GM19023 (cell line): ENCODE results near the gene RPL41.

Experiments used
- ATAC-seq: cut with Tn5 transposase; IDR thresholded peaks from one replicate; pipeline ENCODE4 v1.9.1; 2021; ENCODE audit warnings: mild to moderate bottlenecking, moderate library complexity; ENCODE audit not compliant: unreplicated experiment

Gene RPL41

GRCh38 chr12:56127485-56127887, 11.1 kb downstream of the RPL41 start:
- ATAC-seq = no peak

- peak; percentile 91 for ATAC-seq
These were observed 11.6 kb downstream of the RPL41 start, which contains the start of gene ESYT1 for GRCh38 chr12:56127888-56128669. ESYT1 (plus strand) TSS chr12:56128267; CDS start chr12:56128320, 53 bp downstream.

GRCh38 chr12:56128670-56129205, 12.3 kb downstream of the RPL41 start:
- no peak for ATAC-seq

GRCh38 chr12:56129206-56129941, 12.9 kb downstream of the RPL41 start:
- peak; percentile 24 for ATAC-seq

- ATAC-seq = no peak
These were observed 13.6 kb downstream of the RPL41 start for GRCh38 chr12:56129942-56130495.

- no peak for ATAC-seq
These were observed 14.4 kb downstream of the RPL41 start for GRCh38 chr12:56130876-56131275.

- no peak for ATAC-seq
These were observed 18.5 kb downstream of the RPL41 start for GRCh38 chr12:56134897-56135296.

- ATAC-seq = no peak
These were observed 21.6 kb downstream of the RPL41 start for GRCh38 chr12:56137853-56138571.

- no peak for ATAC-seq
These were observed 25.7 kb downstream of the RPL41 start for GRCh38 chr12:56141946-56142784.

- no peak for ATAC-seq
These were observed 26.8 kb downstream of the RPL41 start for GRCh38 chr12:56143217-56143616.

GRCh38 chr12:56143870-56144269, 27.4 kb downstream of the RPL41 start:
- ATAC-seq = no peak

- ATAC-seq = no peak
These were observed 28.8 kb downstream of the RPL41 start for GRCh38 chr12:56145217-56145616.

- ATAC-seq = no peak
These were observed 30.3 kb downstream of the RPL41 start for GRCh38 chr12:56146492-56147460.

GRCh38 chr12:56150563-56150962, 34.1 kb downstream of the RPL41 start:
- no peak for ATAC-seq

- peak; percentile 44 for ATAC-seq
These were observed 35.3 kb downstream of the RPL41 start for GRCh38 chr12:56151672-56152131.

GRCh38 chr12:56152132-56152755, 35.8 kb downstream of the RPL41 start, which contains the start of gene MYL6B:
MYL6B (plus strand) TSS chr12:56152587; CDS start chr12:56153919, 1,332 bp downstream.
- ATAC-seq = peak; percentile 84

GRCh38 chr12:56152756-56153677, 36.6 kb downstream of the RPL41 start:
- no peak for ATAC-seq
